Calu3 (cell line): Measurements from ENCODE around the gene PGM1. TPM values are rescaled to one million over a fixed set of nuclear protein-coding genes. Genes with fewer than 3 reads are reported as not detected.

Source experiments
- BruUV-seq: library from RNA; stranded (reverse); fragments of 400-500 nt; replicated peaks from 2 replicates; lab custom pipeline; 2021; lab: Mats Ljungman, UMichigan
- CTCF ChIA-PET: fragments of 300-600 bp; sonication (Branson Sonifier 250); formaldehyde crosslinking; loops from one replicate; lab custom pipeline; 2022; ENCODE audit warnings: antibody characterized with exemption; lab: Charles Lee
- DNase-seq: peaks from one replicate; pipeline ENCODE4 v3.0.0; 2022
- H3K27ac Mint-ChIP-seq: one replicate; pipeline ENCODE4 v1.8.0; 2022; ENCODE audit warnings: mixed read lengths; ENCODE audit not compliant: unreplicated experiment
- H3K27me3 Mint-ChIP-seq: one replicate; pipeline ENCODE4 v1.8.0; 2022; ENCODE audit warnings: mixed read lengths; ENCODE audit not compliant: unreplicated experiment
- H3K36me3 Mint-ChIP-seq: one replicate; pipeline ENCODE4 v1.8.0; 2022; ENCODE audit warnings: mild to moderate bottlenecking, moderate library complexity, mixed read lengths; ENCODE audit not compliant: insufficient read depth, unreplicated experiment
- H3K4me1 Mint-ChIP-seq: one replicate; pipeline ENCODE4 v1.8.0; 2022; ENCODE audit warnings: mild to moderate bottlenecking, low read depth, mixed read lengths; ENCODE audit not compliant: unreplicated experiment
- H3K4me3 Mint-ChIP-seq: one replicate; pipeline ENCODE4 v1.8.0; 2022; ENCODE audit warnings: mild to moderate bottlenecking, low read depth, moderate library complexity, mixed read lengths; ENCODE audit not compliant: unreplicated experiment
- H3K9me3 Mint-ChIP-seq: one replicate; pipeline ENCODE4 v1.8.0; 2022; ENCODE audit warnings: low read depth, mixed read lengths; ENCODE audit not compliant: unreplicated experiment
- CTCF ChIP-seq: fragments of 200-600 bp; IDR thresholded peaks from one replicate; pipeline ENCODE4 v1.8.0; 2022; ENCODE audit warnings: antibody characterized with exemption; ENCODE audit not compliant: unreplicated experiment
- intact Hi-C: fragments of 100-400 bp; cut with micrococcal nuclease; formaldehyde crosslinking; loops from one replicate; pipeline ENCODE4 v1.10.0; 2022; ENCODE audit not compliant: unreplicated experiment
- total RNA-seq: library from RNA; stranded (reverse); gene quantifications from 2 replicates; pipeline ENCODE4 v1.2.3, GENCODE V29; 2022

PGM1 gene
- total RNA-seq, 1 experiment from 2014 or later: 52.9 TPM

- Mint-ChIP-seq H3K4me1 (peaks cover 59% of the 10 kb centered on the region), H3K27ac (peak overlapping the region; percentile 99), H3K4me3 (peak overlapping the region; percentile 50), H3K9me3 (peaks cover 6% of the 10 kb centered on the region), H3K27me3 (no peaks in the 10 kb centered on the region), H3K36me3 (peaks cover 45% of the 10 kb centered on the region)
- TF ChIP-seq CTCF: no peak
- CTCF ChIA-PET: interaction anchor here (0.6 to 3.3 kb wide), 9 partner anchors 12 to 262 kb away, joined by 3 to 18 read pairs (median 3); no protein-coding TSS in a partner anchor
- intact Hi-C loops: loop anchor here (2.0 kb wide), 1 partner anchor 41 kb away; no protein-coding TSS in a partner anchor
- DNase-seq: peak; percentile 60
- TSS peak; percentile 95 for BruUV-seq
Observed at GRCh38 chr1:63662056-63662836, 69.0 kb downstream of the PGM1 start.

- Mint-ChIP-seq H3K4me3 (peak overlapping the region; percentile 50), H3K4me1 (peaks cover 55% of the 10 kb centered on the region), H3K27me3 (no peaks in the 10 kb centered on the region), H3K36me3 (peaks cover 42% of the 10 kb centered on the region), H3K9me3 (peaks cover 6% of the 10 kb centered on the region), H3K27ac (peak overlapping the region; percentile 99)
- CTCF ChIA-PET: interaction anchor here (0.6 to 2.7 kb wide), 7 partner anchors 12 to 45 kb away, joined by 3 to 18 read pairs (median 3); no protein-coding TSS in a partner anchor
- BruUV-seq: no TSS peak
- intact Hi-C loops: loop anchor here (1.0 to 2.0 kb wide), 3 partner anchors 11 to 42 kb away; no protein-coding TSS in a partner anchor
- peak; percentile 79 for DNase-seq
- TF ChIP-seq CTCF: no peak
Observed at GRCh38 chr1:63662841-63663240, 69.6 kb downstream of the PGM1 start.

- H3K4me3 Mint-ChIP-seq: peak overlapping the region; percentile 50
- intact Hi-C loops: loop anchor here (1.0 to 2.0 kb wide), 3 partner anchors 11 to 42 kb away; no protein-coding TSS in a partner anchor
- H3K27ac Mint-ChIP-seq: peak overlapping the region; percentile 99
- no peaks in the 10 kb centered on the region for H3K27me3 Mint-ChIP-seq
- peaks cover 6% of the 10 kb centered on the region for H3K9me3 Mint-ChIP-seq
- H3K36me3 Mint-ChIP-seq: peaks cover 38% of the 10 kb centered on the region
- DNase-seq: peak; percentile 35
- CTCF ChIA-PET: interaction anchor here (0.9 to 2.7 kb wide), 4 partner anchors 11 to 35 kb away, joined by 3 to 18 read pairs (median 6); no protein-coding TSS in a partner anchor
- TF ChIP-seq CTCF: no peak
- no TSS peak for BruUV-seq
- peaks cover 53% of the 10 kb centered on the region for H3K4me1 Mint-ChIP-seq
Observed at GRCh38 chr1:63663301-63663700, 70.1 kb downstream of the PGM1 start.

GRCh38 chr1:63663873-63664272, 70.7 kb downstream of the PGM1 start:
- Mint-ChIP-seq H3K36me3 (peaks cover 32% of the 10 kb centered on the region), H3K9me3 (peaks cover 6% of the 10 kb centered on the region), H3K27me3 (no peaks in the 10 kb centered on the region), H3K4me3 (peak overlapping the region; percentile 50), H3K4me1 (peaks cover 51% of the 10 kb centered on the region), H3K27ac (peak overlapping the region; percentile 99)
- BruUV-seq: no TSS peak
- intact Hi-C loops: loop anchor here (1.0 to 2.0 kb wide), 3 partner anchors 10 to 43 kb away; no protein-coding TSS in a partner anchor
- CTCF ChIA-PET: interaction anchor here (1.2 kb wide), 1 partner anchor 11 kb away, joined by 3 read pairs; no protein-coding TSS in a partner anchor
- DNase-seq: no peak
- no peak for TF ChIP-seq CTCF
